CD4-positive, CD25-positive, alpha-beta regulatory T cell (primary cell): ENCODE measurements around the gene PHKG1. TPM values are rescaled to one million over a fixed set of nuclear protein-coding genes. Genes with fewer than 3 reads are reported as not detected.
A peak's percentile ranks its signal among the peaks of the same experiment; 100 is the strongest.
"Not testable (repeated sequence)": the region's sequence is repeated elsewhere in the genome, so short reads cannot be mapped to it uniquely, and the experiment has no call there.

Experiments used
- ATAC-seq, 2 donors: fragments of 150-1000 bp; cut with Tn5 transposase; one replicate each; pipeline ENCODE4 v1.10.0; 2021; ENCODE audit warnings: low read depth in 2 of 2, moderate number of reproducible peaks in 2 of 2, moderate library complexity in 1 of 2
- DNase-seq, 3 donors: peaks; one replicate each; pipeline versions ENCODE4 v3.0.0 to v3.0.0-alpha.2; 2012 to 2022; ENCODE audit warnings: mixed read lengths in 1 of 3
- H3K27ac ChIP-seq: one replicate; pipeline ENCODE4 v1.7.0; 2013; ENCODE audit warnings: mild to moderate bottlenecking, low read length; ENCODE audit not compliant: insufficient read depth, poor library complexity, severe bottlenecking
- H3K27me3 ChIP-seq: one replicate; pipeline ENCODE4 v1.7.0; 2013; ENCODE audit warnings: low read length; ENCODE audit not compliant: control insufficient read depth, insufficient read depth
- H3K36me3 ChIP-seq: one replicate; pipeline ENCODE4 v1.7.0; 2013; ENCODE audit warnings: mild to moderate bottlenecking, low read length, moderate library complexity; ENCODE audit not compliant: control insufficient read depth, insufficient read depth
- H3K4me1 ChIP-seq: 2 replicates; pipeline ENCODE4 v1.7.0; 2013; ENCODE audit warnings: mild to moderate bottlenecking, low read length; ENCODE audit not compliant: insufficient read depth, control insufficient read depth, poor library complexity, severe bottlenecking
- H3K4me3 ChIP-seq: one replicate; pipeline ENCODE4 v1.7.0; 2013; ENCODE audit warnings: low read depth, mild to moderate bottlenecking, low read length, moderate library complexity
- H3K9me3 ChIP-seq, 2 experiments: 1 replicate in 1 of 2; 2 replicates in 1 of 2; pipeline ENCODE4 v1.7.0; 2013; ENCODE audit warnings: low read length in 2 of 2, mild to moderate bottlenecking in 1 of 2, moderate library complexity in 1 of 2; ENCODE audit not compliant: control insufficient read depth in 2 of 2
- H3K27ac Mint-ChIP-seq, 3 donors: one replicate each; pipeline ENCODE4 v1.8.0; 2020 to 2022; ENCODE audit warnings: mild to moderate bottlenecking in 3 of 3, mixed read lengths in 3 of 3, moderate library complexity in 2 of 3
- H3K27me3 Mint-ChIP-seq: one replicate; pipeline ENCODE4 v1.8.0; 2022; ENCODE audit warnings: mild to moderate bottlenecking, mixed read lengths
- H3K36me3 Mint-ChIP-seq: one replicate; pipeline ENCODE4 v1.8.0; 2020; ENCODE audit warnings: mixed read lengths
- H3K4me1 Mint-ChIP-seq, 4 donors: one replicate each; pipeline ENCODE4 v1.8.0; 2020 to 2022; ENCODE audit warnings: mixed read lengths in 4 of 4, mild to moderate bottlenecking in 1 of 4
- H3K4me3 Mint-ChIP-seq, 4 donors: one replicate each; pipeline ENCODE4 v1.8.0; 2020 to 2022; ENCODE audit warnings: mild to moderate bottlenecking in 4 of 4, mixed read lengths in 4 of 4, moderate library complexity in 3 of 4
- H3K9me3 Mint-ChIP-seq, 7 donors: one replicate each; pipeline ENCODE4 v1.8.0; 2020 to 2022; ENCODE audit warnings: mixed read lengths in 7 of 7, mild to moderate bottlenecking in 3 of 7, moderate library complexity in 2 of 7
- polyA plus RNA-seq, 4 donors: library from polyadenylated mRNA; unstranded; fragments of 300-500 nt; fragmentation: Illumina TruSeq; gene quantifications; one replicate each; pipeline ENCODE4 v1.2.3, GENCODE V29; 2021
- total RNA-seq: library from RNA; stranded (reverse); gene quantifications from one replicate; pipeline ENCODE4 v1.2.3, GENCODE V29; 2022

The PHKG1 gene
- total RNA-seq: 8.2 TPM
- under 1 TPM; 0.08 to 0.71 (median 0.25) TPM for polyA plus RNA-seq

DNA sequence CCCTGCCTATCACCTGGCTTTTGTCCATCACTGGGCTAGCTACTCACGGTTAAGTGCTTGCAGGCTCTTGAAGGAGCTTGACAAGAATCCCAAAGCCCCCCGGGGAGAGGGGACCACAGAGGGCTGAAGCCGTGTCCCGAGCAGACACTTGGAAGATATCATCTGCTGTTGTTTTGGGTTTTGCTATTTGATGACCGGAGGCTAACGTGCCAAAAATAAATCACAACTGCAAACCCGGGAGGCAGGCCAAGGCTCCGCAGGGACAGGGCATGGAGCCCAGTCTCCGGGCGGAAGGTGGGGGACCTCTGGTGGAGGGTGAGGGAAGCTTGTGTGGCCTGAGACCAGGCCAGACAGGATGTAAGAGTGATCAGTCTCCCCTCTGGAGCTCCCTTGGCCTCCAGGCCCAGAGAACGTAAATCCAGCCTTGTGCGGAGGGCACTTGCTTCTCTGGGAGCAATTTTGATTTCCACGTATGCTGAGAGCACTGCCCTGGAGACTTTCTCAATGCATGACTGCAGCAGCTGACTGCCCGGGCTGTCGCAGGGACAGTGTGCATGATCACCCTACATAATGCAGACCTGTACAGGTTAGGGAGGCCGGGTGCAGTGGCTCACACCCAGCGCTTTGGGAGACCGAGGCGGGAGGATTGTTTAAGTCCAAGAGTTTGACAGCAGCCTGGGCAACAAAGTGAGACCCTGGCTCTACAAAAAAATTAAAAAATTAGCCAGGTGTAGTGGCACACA lies at the start of gene PHKG1:
Gene PHKG1 (minus strand): TSS at position 164 of the 743 bp plus-strand sequence. CDS start 4,011 bp downstream, outside the sequence.
- Histone ChIP-seq H3K36me3 (peaks cover 3% of the 10 kb centered on the region), H3K27me3 (no peaks in the 10 kb centered on the region), H3K27ac (no peak within 1 kb of the TSS), H3K4me3 (no peak within 1 kb of the TSS), H3K9me3 (no peaks in the 10 kb centered on the region), H3K4me1 (no peaks in the 10 kb centered on the region)
- Mint-ChIP-seq H3K27me3 (no peaks in the 10 kb centered on the region), H3K4me3 (peak within 1 kb of the TSS in 1 of 4 donors; percentile 15), H3K27ac (peak within 1 kb of the TSS in 2 of 3 donors; percentile 36 to 62), H3K36me3 (peaks cover 7% of the 10 kb centered on the region), H3K4me1 (peaks cover 0 to 2% (median 0%) of the 10 kb centered on the region in 4 donors), H3K9me3 (no peaks in the 10 kb centered on the region)
- ATAC-seq: no peak
- DNase-seq: no peak

GRCh38 chr7:56131062-56131461 lies 38.3 kb upstream of the PHKG1 start:
- not testable (repeated sequence) for H3K36me3 Mint-ChIP-seq, H3K27me3 ChIP-seq, H3K27ac ChIP-seq, ATAC-seq, H3K4me3 ChIP-seq, H3K27me3 Mint-ChIP-seq, H3K27ac Mint-ChIP-seq, H3K4me1 ChIP-seq, H3K9me3 ChIP-seq, H3K9me3 Mint-ChIP-seq, H3K4me3 Mint-ChIP-seq, H3K4me1 Mint-ChIP-seq, DNase-seq, H3K36me3 ChIP-seq

DNA sequence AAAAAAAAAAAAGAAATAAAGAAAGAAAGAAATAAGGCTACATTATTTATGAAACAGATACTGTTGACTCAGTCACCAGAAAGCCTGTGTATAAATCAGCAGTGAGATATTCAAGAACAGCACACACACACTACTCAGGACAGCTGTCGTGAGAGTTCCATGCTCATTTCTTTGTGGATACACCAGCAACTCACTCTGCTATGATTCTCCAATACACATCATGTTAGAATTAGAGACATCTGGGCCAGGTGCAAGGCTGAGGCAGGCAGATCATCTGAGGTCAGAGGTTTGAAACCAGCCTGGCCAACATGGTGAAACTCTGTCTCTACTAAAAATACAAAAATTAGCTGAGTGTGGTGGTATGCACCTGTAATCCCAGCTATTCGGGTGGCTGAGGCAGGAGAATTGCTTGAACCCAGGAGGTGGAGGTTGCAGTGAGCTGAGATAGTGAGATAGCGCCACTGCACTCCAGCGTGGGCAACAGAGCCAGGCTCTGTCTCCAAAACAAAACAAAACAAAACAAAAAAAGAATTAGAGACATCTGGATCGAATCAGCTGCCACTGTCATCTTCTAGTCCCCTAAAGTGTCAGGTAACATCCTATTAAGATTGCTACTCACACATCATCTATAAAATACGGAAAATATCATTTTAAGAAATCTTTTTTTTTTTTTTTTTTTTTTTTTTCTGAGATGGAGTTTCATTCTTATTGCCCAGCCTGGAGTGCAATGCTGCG lies 34.7 kb upstream of the PHKG1 start:
- H3K27ac Mint-ChIP-seq: no peak overlapping the region
- ATAC-seq: no peak

DNA sequence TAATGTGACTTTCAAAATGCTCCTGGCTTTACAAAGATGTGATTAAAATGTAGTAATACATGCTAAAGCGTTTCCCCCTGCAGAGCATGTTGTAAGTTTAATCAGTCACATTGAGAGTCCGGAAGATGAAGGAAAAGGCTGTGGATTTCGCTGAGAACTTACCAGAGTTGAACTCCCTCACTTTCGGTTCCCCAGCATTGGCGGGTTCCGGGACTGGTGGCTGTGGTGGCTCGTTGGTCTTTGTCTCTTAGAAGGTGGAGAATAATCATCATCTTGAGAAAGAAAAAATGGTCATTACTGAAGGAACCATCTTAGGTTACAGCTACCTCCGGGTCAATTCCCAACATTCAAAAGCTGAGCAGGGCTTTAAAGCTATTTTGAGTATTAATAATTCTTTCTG lies 33.1 kb upstream of the PHKG1 start:
- no peaks in the 10 kb centered on the region for H3K36me3 ChIP-seq
- no peaks in the 10 kb centered on the region for H3K27me3 ChIP-seq
- H3K9me3 ChIP-seq: no peaks in the 10 kb centered on the region
- no peak overlapping the region for H3K27ac ChIP-seq
- Mint-ChIP-seq H3K4me1 (no peaks in the 10 kb centered on the region), H3K27ac (no peak overlapping the region), H3K36me3 (no peaks in the 10 kb centered on the region), H3K4me3 (no peak overlapping the region), H3K9me3 (no peaks in the 10 kb centered on the region), H3K27me3 (peaks cover 11% of the 10 kb centered on the region)
- no peak overlapping the region for H3K4me3 ChIP-seq
- ATAC-seq (no peak), DNase-seq (no peak)
- no peaks in the 10 kb centered on the region for H3K4me1 ChIP-seq

More for the DNA sequence above, 34.7 kb upstream of the PHKG1 start:
- Histone ChIP-seq H3K9me3 (no peaks in the 10 kb centered on the region), H3K36me3 (no peaks in the 10 kb centered on the region), H3K27me3 (no peaks in the 10 kb centered on the region), H3K27ac (no peak overlapping the region), H3K4me1 (no peaks in the 10 kb centered on the region), H3K4me3 (no peak overlapping the region)
- no peak for DNase-seq
- no peak overlapping the region for H3K4me3 Mint-ChIP-seq
- no peaks in the 10 kb centered on the region for H3K36me3 Mint-ChIP-seq
- H3K27me3 Mint-ChIP-seq: peaks cover 7% of the 10 kb centered on the region
- no peaks in the 10 kb centered on the region for H3K9me3 Mint-ChIP-seq
- no peaks in the 10 kb centered on the region for H3K4me1 Mint-ChIP-seq

DNA sequence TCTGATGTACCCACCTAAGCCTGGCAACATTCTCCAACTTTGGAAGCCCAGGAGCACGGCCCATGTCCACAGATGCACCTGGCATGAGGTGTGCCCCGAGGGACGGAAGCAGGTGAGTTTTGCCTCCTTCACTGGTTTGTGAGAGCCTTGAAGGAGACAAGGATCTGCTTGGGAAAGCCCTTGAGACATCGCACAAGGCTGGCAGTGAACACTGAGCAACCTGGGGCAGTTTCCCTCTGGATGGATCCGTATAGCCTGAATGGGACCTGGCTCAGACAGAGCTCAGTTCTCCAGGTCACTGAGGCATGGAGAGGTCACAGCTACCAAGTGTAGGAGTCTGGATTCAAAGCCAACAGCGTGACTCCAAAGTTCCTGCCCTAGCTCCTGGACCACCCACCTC lies 32.2 kb upstream of the PHKG1 start:
- Histone ChIP-seq H3K9me3 (no peaks in the 10 kb centered on the region), H3K27ac (no peak overlapping the region), H3K4me1 (no peaks in the 10 kb centered on the region), H3K4me3 (no peak overlapping the region), H3K36me3 (no peaks in the 10 kb centered on the region), H3K27me3 (no peaks in the 10 kb centered on the region)
- H3K27me3 Mint-ChIP-seq: peaks cover 11% of the 10 kb centered on the region
- H3K4me1 Mint-ChIP-seq: no peaks in the 10 kb centered on the region
- ATAC-seq: no peak
- DNase-seq: no peak
- H3K36me3 Mint-ChIP-seq: no peaks in the 10 kb centered on the region
- no peak overlapping the region for H3K27ac Mint-ChIP-seq
- no peak overlapping the region for H3K4me3 Mint-ChIP-seq
- H3K9me3 Mint-ChIP-seq: no peaks in the 10 kb centered on the region

DNA sequence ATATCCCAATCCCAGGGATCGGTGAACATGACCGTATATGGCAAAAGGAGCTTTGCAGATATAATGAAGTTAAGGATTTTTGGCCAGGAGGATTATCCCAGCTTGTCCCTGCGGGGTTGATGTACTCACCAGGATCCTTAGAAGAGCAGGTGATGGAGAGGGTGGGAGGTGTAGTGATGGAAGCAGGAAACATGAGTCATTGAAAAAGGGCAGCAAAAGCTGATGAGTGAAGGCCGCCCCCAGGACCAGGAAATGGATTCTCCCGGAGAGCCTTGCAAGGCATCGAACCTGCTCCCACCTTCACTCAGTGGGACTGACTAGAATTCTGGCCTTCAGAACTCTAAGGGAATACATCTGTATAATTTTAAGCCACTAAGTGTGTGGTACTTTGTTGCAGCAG lies 28.7 kb upstream of the PHKG1 start:
- Histone ChIP-seq H3K36me3 (no peaks in the 10 kb centered on the region), H3K4me3 (no peak overlapping the region), H3K27me3 (peaks cover 4% of the 10 kb centered on the region), H3K9me3 (no peaks in the 10 kb centered on the region), H3K27ac (no peak overlapping the region), H3K4me1 (no peaks in the 10 kb centered on the region)
- H3K4me1 Mint-ChIP-seq: no peaks in the 10 kb centered on the region
- H3K27ac Mint-ChIP-seq: peak overlapping the region in 1 of 3 donors; percentile 54
- peaks cover 20% of the 10 kb centered on the region for H3K27me3 Mint-ChIP-seq
- no peak for DNase-seq
- no peak for ATAC-seq
- no peaks in the 10 kb centered on the region for H3K36me3 Mint-ChIP-seq
- H3K4me3 Mint-ChIP-seq: no peak overlapping the region
- no peaks in the 10 kb centered on the region for H3K9me3 Mint-ChIP-seq

- H3K27ac ChIP-seq: no peak within 1 kb of the TSS
- H3K36me3 ChIP-seq: no peaks in the 10 kb centered on the region
- H3K4me1 ChIP-seq: no peaks in the 10 kb centered on the region
- Mint-ChIP-seq H3K4me3 (no peak within 1 kb of the TSS), H3K4me1 (no peaks in the 10 kb centered on the region), H3K36me3 (no peaks in the 10 kb centered on the region), H3K27me3 (peaks cover 17% of the 10 kb centered on the region), H3K9me3 (no peaks in the 10 kb centered on the region), H3K27ac (peak within 1 kb of the TSS in 1 of 3 donors; percentile 92)
- DNase-seq (no peak), ATAC-seq (no peak)
- no peak within 1 kb of the TSS for H3K4me3 ChIP-seq
- H3K9me3 ChIP-seq: no peaks in the 10 kb centered on the region
- H3K27me3 ChIP-seq: peaks cover 4% of the 10 kb centered on the region
Measured at GRCh38 chr7:56115852-56116538, 23.2 kb upstream of the PHKG1 start, which contains the start of gene NUPR2. TSS of gene NUPR2 (minus strand) at chr7:56116417. CDS start at chr7:56116314, 103 bp downstream.
